Ramos (cell line): ENCODE results near the gene EPHB1.

ENCODE experiments used
- in situ Hi-C: fragments of 300-500 bp; cut with MboI; formaldehyde crosslinking; loops from one replicate; pipeline ENCODE4 v1.14.3; 2022; ENCODE audit warnings: low sequenced_read_pairs; ENCODE audit not compliant: unreplicated experiment

The EPHB1 gene

DNA sequence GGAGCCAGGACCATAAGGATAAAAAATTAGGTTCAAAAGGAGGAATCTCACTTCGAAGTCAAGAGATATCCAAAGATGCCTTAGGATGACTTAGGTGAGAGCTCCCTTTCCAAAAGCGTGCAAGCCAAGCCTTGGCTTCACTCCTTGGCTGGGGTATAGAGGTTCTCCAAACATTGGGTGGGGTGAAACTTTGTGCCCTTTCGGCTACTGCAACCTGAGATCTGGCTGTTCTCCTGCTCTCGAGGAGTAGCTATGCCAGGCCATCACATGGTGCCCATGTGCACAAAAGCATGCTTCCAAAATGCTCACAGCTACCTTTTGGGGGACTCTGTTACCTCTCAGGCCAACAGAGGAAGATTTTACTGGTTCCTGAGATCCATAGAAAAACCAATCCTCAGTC lies 373.8 kb downstream of the EPHB1 start:
- in situ Hi-C loops, result no loop called here

DNA sequence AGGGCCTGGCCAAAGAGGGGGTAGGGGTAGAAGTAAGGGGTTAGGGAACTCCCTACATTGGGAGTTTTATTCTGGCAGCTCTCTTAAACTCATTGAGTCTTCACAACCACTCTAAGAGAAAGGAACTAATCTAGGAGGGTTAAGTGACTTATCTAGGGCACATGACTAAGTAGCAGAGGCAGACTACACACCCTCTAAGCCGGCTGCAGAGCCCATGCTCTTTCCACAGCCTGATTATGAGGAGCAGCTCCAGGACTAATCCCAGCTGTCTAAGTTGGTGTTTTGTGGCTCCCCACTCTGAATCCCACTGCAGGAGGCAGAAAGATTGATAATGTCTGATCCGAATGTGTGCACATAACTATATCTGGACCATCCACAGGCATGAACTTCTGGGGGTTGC lies 374.6 kb downstream of the EPHB1 start:
- in situ Hi-C loops, result no loop called here

DNA sequence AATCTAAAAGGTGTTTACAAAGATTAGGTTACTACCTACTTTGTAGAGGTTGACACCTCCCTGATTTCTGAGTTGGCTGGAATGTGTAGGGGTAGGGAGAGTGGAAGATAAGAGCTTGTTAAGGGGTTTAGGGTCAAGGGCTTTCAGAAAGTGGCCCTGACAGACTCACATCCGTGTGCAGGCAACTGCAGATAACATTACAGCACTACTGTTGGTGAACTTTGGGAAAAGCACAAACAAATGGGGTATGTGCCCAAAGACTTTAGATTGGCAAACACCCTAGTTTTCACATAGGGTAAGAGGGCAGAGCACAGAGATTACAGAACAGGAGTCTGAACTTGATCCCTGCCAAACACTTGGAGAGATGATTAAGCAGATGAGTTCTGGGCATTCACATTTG lies 375.7 kb downstream of the EPHB1 start:
- in situ Hi-C loops, result no loop called here

DNA sequence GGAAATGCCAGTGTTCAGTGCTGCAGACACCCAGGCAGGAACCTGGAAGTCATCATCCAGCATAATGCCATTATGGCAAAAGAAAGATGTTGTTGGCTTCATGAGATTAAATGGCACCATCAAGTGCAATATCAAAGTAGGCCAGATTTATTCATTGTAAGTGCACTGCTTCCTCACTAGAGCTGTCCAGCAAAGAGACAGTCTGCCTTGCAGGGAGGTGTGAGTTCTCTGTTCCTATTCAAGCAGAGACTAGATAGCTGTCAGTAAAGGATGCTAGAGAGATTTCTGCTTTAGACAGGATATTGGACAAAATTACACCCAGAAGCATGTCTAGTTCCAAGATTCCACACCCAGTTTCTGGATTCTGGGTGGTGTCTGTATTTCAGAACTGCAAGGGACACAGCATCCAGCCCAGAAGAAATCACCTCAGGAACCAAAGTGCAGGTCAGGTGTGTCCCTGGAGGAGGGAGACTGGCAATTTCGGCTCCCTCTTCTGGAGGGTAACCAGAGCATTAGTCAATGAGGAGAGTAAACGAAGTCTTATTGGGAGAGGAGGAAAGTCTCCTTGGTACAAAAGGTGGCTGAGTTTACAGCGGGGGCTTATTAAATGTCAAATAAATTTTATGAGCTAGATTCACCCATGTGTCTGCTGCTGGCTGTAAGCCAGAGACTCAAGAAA lies 377.3 kb downstream of the EPHB1 start:
- in situ Hi-C loops, result no loop called here

DNA sequence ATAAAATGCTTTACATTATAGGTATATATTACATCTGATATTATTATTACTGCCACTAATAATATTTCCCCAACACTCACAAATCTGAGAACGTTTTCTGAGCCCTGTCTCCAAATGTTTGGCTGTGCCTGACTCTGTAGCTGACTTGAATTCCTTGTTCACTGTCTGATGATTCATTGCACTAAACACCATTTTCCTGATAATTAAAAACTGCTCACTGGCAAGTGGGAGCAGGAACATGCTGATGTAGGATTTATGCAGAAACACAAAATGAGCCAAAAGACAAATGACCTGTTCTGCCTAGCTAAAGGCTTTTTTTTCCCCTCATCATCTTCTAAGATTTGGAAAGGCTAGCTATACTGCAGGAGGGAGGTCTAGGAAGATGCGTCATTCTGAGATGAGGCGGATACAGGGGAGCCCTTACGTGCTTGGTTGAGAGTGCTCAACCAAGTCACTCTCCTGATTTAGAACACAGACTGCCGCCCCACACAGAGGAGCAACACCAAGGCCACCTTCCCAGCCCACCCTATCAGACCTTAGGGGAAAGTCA lies 380.7 kb downstream of the EPHB1 start:
- in situ Hi-C loops, result no loop called here

DNA sequence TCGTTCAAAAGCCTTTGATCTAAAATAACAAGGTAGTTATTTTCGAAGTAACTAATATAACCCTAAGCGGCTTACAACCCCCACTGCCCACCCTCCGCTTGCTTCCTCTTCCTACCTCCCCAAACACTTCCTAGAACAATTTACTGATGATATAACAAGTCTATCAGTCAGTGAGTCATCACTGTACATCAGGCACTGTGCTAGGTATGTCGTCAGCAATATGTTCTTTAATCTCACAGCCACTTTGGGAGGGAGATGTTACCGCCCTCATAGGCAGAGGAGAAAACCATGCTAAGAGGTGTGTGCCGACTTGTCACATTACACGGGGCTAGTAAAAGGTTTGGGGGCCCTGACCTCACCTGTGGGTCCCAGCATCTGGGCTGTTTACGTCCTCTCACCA lies 381.8 kb downstream of the EPHB1 start:
- in situ Hi-C loops, result no loop called here

DNA sequence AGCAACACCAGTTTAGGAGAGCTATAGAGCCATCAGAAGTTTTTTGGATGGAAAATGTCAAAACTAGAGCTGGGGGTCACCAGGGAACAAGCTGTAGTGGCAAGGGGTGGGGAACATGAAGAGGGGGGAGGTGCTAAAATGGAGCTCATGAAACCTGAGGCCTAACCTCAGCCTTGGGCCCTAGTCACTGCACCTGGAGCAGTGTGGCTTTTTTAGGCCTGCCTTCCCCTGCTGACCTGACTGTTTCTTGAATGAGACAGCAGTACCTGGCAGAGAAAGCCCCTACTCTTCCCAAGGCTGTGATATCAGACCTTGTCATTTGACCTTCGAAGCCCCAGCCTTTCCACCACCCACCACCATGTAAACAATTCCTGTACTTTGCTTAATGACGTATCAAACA lies 383.5 kb downstream of the EPHB1 start:
- in situ Hi-C loops, result no loop called here

DNA sequence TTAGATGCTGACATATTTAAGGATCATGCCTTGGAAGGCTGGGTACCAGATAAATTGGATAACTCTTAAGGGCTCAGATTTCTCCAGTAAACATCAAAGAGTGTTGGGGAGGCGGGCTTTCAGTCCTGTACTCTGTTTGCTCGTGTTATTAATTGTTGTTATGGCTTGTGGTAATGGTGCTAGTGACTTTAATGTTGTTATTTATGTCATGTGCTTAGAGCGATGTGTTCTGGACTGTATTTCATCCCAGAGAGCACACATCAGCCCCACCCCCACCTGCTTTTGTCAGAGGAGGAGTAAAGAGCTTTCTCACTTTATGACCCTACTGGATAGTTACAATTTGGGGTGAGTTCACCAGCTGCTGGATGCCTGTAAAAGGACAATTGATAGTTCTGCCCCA lies 386.3 kb downstream of the EPHB1 start:
- in situ Hi-C loops, result no loop called here

DNA sequence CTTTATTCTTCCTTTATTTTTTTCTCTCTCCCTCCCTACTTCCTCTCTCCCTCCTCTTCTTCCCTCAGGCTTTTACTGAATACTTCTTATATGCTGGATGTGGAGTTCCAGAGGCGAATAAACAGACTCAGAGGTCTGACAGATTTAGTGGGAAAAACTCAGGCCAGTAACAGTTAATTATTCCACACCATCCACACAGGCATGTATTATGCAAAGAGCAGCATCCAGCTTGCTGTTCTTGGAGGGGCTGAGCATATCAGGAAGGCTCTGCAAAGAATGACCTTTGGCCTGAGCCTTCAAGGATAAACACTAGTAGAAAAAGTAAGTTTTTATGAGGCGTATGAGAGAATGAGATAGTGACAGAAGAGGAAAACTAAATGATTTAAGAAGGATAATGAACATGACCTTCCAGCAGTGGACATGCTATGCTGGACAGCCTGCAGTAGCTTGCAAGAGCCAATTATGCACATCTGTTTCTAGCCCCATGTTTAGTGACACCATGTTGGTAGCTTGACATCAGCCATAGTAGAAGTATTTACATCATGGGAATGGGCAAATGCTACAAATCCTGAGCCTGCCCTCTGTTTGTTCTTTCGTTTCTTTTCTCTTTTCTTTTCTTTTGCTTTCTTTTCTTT lies 387.4 kb downstream of the EPHB1 start:
- in situ Hi-C loops, result no loop called here

DNA sequence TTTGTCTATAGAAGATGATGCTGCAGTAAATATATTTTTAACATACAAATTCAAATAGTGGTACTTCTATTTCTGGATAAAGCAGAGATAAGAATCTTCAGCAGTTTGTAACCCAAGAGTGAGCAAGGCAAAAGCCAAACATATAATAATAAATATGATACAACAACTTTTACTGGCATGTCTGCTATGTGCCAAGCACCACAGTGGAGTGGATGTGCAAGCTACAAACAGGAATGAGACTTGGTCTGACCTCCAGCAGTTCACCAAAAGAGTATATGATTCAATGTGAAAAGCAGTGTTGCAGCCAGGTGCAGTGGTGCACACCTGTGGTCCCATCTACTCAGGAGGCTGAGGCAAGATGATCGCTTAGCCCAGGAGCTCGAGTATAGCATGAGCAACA lies 395.6 kb downstream of the EPHB1 start:
- in situ Hi-C loops, result no loop called here

DNA sequence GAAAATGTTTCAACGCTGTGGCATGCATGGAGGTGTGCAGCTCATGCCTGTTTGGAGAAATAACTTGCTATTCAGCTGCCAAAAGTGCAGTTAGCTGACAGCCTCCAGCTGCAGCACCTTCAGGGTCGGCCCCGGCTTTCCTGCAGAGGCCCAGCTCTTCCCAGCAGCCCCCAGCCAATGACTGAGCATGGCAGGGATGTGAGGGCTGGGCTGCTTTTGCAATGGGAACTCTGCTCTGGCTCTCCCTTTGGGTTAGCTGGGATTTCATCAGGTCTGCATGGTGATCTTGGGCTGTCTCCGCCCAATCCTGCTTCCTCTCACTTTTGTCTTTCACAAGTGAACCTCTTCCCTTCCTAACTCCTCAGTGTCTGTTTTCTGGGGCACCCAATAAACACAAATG lies 396.6 kb downstream of the EPHB1 start:
- in situ Hi-C loops, result no loop called here

DNA sequence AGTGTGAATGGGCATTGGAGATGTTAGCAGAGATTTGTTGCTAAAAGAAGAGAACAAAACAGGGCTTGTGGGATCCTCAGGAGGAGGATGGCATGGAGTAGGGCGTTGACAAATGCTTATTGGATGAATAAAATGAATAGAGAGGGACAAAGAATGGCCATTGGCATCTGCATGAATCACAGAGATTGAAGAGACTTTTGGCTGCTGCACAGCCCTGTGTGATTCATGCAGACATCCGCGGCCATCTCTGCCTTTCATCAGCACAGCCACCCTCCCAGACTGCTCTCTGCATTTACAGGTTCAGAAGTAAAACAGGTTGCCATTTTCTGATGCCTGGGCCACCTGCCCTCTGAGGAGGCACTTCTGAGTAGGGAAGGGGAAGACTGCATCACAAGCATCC lies 397.9 kb downstream of the EPHB1 start:
- in situ Hi-C loops, result no loop called here

DNA sequence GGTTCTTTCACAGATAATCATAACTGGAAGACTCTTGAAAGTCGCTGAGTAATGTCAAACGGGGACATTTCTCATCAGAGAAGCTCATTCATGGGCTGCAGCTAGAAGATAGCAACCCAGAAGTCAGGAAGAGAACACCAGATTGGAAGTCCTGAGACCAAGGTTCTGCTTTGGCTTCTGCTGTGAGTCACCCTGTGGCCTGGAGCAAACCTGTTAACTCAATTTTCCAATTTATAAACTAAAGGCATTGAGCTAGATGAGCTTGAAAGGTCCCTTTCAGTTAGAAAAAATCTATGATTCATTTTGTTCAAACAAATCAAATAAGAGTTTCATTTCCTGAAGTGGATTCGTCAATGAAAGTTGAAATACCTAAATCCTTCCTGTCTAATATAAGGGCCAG lies 402.2 kb downstream of the EPHB1 start:
- in situ Hi-C loops, result no loop called here

DNA sequence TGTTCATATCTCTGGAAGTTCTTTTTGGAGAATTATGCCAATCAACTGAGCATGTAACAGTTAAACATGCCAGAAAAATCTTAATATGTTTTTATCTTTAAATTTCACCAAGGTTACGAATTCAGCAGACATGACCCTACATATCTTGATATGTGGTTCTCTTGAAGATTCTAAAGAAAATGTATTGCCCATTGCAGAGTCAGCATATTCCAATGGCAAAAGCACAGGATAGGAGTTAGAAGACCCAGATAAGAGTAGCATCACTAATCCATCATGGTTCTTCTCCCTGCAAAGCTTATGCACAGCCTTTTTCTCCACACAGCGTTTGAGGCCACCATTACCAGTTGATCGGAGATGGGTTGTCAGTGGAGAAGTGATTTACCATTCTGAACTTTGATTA lies 402.8 kb downstream of the EPHB1 start:
- in situ Hi-C loops, result no loop called here

DNA sequence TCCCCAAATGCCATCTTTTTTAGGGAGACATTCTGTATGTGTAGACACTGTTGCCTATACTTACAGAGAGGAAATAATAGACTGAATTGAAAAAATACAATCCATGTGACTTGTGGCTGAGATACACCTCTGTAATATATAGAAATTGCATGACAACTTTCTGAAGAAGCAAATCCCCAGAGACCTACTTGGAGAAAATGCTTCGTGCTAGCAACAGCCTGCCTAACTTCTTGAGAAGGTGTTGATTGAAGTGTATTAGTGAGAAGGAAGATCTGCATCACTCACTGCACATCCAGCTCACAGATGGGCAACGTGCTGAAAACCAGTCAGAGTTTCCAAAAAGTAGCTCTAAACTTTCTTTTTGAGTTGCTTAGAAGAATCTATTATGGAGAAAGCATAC lies 404.1 kb downstream of the EPHB1 start:
- in situ Hi-C loops, result no loop called here

DNA sequence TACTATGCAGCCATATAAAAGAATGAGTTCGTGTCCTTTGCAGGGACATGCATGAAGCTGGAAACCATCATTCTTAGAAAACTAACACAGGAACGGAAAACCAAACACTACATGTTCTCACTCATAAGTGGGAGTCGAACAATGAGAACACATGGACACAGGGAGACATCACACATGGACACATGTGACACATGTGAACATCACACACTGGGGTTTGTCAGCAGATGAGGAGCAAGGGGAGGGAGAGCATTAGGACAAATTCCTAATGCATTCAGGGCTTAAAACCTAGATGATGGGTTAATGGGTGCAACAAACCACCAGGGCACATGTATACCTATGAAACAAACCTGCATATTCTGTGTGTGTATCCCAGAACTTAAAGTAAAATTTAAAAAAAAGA lies 408.0 kb downstream of the EPHB1 start:
- in situ Hi-C loops, result no loop called here

DNA sequence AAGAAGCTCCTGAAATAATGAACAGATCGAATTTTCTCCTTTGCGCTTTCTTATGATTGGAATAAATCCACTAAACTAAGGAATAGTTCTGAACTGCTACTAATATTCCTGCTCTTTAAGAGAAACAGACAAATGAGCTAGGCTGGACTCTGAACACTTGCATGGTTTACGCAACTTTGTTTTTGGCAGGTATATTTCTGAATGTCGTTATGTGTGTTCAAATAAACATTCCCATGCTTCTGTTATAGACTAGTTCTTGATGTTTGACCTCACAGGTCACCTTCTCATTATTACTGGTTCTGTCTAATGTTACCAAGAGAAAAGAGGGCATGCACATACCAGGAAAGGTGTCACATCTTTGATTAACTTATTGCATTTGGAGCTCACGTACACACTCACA lies 418.2 kb downstream of the EPHB1 start:
- in situ Hi-C loops, result no loop called here

DNA sequence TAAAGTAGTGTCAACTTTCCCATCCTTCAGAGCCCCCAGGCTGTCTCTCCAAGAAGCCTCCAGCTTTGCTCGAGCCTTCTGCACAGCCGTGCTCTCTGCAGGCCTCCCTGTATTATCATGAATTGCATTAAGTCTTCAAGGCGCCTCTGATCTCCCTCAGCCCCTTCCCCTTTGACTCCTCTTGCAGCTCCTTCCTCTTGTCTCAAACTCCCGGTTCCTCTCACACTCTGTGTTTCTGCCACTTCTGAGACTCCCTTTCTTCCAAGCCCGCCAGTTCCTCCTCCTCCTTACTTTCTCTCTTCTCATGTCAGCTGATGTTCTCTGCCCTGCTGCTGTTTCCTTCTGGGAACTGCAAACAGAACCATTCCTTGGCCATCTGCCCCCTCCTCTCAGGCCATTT lies 418.8 kb downstream of the EPHB1 start:
- in situ Hi-C loops, result no loop called here

DNA sequence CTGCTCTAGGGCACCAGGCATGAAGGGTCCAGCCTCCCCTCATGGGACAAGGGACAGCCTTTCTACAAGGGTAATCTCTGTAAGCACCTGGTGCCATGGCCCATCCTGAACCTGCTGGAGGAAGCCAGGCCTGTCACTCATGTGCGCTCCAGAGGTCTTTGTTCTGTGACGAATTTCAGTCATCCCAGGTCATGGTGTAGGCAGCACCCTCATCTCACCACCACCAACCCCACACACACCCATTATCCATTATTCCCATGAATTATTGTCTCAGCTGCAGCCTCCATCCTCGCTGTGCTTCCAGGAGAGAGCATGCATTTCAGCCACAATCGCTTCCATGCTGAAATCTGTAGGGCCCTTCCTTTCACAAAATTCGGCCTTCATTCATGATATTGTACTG lies 419.3 kb downstream of the EPHB1 start:
- in situ Hi-C loops, result no loop called here

DNA sequence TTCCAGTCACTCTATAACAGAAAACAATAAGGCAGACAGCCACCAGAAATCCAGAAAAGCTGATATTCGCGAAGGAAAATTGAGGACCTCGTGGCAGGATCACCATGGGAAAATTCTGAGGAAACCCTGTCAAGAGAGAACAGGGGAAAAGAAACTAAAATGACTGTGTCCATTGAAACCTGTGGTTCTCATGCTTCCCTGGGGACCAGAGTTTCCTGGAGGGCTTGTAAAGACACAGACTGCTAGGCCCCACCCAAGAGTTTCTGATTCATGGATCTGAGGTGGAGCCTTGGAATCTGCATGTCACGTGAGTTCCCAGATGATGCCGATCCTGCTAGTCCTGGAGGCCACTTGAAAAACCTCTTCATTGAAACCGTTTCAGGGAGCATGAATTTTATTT lies 420.5 kb downstream of the EPHB1 start:
- in situ Hi-C loops, result no loop called here

DNA sequence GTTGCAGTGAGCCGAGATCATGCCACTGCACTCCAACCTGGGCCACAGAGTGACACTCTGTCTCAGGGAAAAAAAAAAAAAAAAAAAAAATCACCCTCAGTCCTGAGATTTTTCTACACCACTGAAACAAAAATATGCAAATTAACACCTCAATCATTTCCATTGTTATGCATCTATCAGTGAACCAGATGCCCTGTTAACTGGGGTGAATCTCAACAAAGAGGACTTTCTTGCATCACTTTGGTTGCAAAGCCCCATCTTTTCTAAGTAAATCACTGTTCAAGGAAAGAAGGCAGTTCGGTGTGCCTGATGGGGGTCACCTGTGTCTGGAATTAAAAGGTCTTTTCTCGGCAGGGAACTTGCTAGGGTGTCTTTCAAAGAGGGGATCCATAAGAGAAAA lies 421.6 kb downstream of the EPHB1 start:
- in situ Hi-C loops, result no loop called here

DNA sequence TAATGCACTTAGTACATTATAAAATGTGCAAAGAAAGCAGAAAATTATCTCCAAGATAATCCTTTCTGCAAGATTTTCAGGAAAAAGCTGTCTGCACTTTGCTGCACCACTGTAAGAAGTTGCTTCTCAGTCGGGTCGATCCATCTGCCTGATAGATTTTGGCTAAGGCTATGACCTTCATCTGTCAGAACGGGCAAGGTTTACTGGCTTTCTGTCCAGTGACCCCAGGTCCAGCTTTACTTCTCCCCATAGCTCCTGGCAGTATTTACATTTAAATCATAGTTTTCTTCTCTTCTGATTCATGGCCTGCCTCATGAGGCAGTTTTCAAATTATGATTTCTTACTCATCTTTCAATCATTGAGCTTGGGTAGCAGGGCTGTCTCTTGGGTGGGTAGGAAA lies 422.7 kb downstream of the EPHB1 start:
- in situ Hi-C loops, result no loop called here
